Mucosa of stomach (tissue), 1 donor: ENCODE results near the gene CLIP4.
"Not testable (repeated sequence)": the region's sequence is repeated elsewhere in the genome, so short reads cannot be mapped to it uniquely, and the experiment has no call there.

Experiments used
- H3K27me3 ChIP-seq: one replicate; pipeline ENCODE4 v1.7.0; 2013; ENCODE audit warnings: mild to moderate bottlenecking, low read length; ENCODE audit not compliant: control insufficient read depth, insufficient read depth
- H3K36me3 ChIP-seq: one replicate; pipeline ENCODE4 v1.7.0; 2013; ENCODE audit warnings: low read length; ENCODE audit not compliant: control insufficient read depth, insufficient read depth
- H3K4me1 ChIP-seq: one replicate; pipeline ENCODE4 v1.7.0; 2013; ENCODE audit warnings: mild to moderate bottlenecking, low read length; ENCODE audit not compliant: control insufficient read depth, insufficient read depth
- H3K4me3 ChIP-seq: one replicate; pipeline ENCODE4 v1.7.0; 2013; ENCODE audit warnings: low read length
- H3K9ac ChIP-seq: one replicate; pipeline ENCODE4 v1.7.0; 2013; ENCODE audit warnings: mild to moderate bottlenecking, low read length, moderate library complexity
- H3K9me3 ChIP-seq: one replicate; pipeline ENCODE4 v1.7.0; 2013; ENCODE audit warnings: mild to moderate bottlenecking, low read length, moderate library complexity; ENCODE audit not compliant: control insufficient read depth
- donor health status: Pancreatic carcinoma.

Gene CLIP4

GRCh38 chr2:29107547-29107946 is 7.7 kb upstream of the CLIP4 start:
- H3K4me1 ChIP-seq, H3K9ac ChIP-seq, H3K9me3 ChIP-seq, H3K36me3 ChIP-seq, H3K4me3 ChIP-seq, H3K27me3 ChIP-seq: not testable (repeated sequence)

GRCh38 chr2:29108225-29108624 is 7.0 kb upstream of the CLIP4 start:
- Histone ChIP-seq H3K4me1 (no peaks in the 10 kb centered on the region), H3K4me3 (no peak overlapping the region), H3K27me3 (no peaks in the 10 kb centered on the region), H3K9ac (no peak overlapping the region), H3K36me3 (no peaks in the 10 kb centered on the region), H3K9me3 (no peaks in the 10 kb centered on the region)

DNA sequence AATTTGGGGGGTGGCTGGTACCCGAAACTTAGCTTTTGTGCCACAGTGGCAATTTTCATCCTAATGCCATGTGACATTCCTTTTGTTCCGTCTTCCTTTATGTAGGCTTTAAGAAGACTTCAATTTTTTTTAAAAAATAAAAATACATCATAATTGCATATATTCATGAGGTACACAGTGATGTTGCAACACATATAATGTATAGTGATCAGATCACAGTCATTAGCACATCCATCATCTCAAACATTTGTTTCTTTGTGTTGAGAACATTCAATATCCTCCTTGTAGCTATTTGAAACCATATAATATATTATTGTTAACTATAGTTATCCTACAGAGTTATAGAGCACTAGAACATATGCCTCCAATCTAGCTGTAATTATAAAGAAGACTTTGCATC is 6.0 kb upstream of the CLIP4 start:
- no peaks in the 10 kb centered on the region for H3K36me3 ChIP-seq
- H3K27me3 ChIP-seq = no peaks in the 10 kb centered on the region
- H3K9me3 ChIP-seq = no peaks in the 10 kb centered on the region
- H3K4me1 ChIP-seq = peaks cover 2% of the 10 kb centered on the region
- no peak overlapping the region for H3K9ac ChIP-seq
- no peak overlapping the region for H3K4me3 ChIP-seq

DNA sequence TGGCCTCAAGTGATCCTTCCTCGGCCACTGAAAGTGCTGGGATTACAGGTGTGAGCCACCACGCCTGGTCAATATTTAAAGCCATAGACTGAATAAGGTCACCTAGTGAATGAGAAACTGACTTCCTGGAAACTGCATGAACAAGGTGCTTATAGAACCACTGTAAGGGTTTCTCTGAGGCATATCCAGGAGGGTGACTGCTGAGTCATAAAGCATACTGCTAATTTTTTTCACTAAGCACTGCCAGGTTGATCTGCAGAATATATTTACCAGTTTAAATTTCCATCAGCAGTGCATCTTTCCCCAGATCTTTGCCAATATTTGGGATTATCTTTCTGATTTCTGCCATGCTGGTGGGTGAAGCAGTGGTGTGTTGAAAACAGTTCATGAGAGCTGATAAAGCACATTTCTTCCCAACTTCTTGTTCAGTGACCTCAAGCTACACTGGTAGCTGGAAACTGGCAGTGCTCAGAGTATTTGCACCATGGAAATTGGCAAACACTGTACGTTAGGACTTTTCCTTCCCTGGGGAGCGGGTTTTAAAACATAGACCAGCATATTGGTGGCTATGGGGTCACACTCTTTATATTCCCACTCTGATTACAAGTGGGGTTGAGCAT is 4.2 kb upstream of the CLIP4 start:
- Histone ChIP-seq H3K4me1 (peaks cover 11% of the 10 kb centered on the region), H3K9me3 (no peaks in the 10 kb centered on the region), H3K36me3 (no peaks in the 10 kb centered on the region), H3K9ac (no peak overlapping the region), H3K27me3 (no peaks in the 10 kb centered on the region), H3K4me3 (no peak overlapping the region)

DNA sequence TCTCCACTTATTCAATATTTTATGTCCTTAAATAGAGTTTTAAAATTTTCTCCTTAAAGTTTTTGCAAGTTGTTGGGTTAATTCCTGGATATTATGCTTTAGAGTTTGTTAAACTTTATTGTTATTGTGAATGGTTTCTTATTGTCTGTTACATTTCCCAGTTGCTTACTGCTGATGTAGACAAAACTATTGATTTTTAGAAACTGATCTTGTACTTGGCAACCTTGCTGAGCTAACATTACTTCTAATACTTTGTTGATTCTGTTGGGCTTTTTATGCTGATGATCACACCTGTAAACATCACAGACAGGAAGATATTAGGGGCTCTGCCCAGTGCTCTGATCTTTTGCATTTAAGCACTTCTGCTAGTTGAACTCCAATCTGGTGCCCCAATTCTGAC is 2.8 kb upstream of the CLIP4 start:
- Histone ChIP-seq H3K4me1 (peaks cover 14% of the 10 kb centered on the region), H3K9me3 (no peaks in the 10 kb centered on the region), H3K4me3 (no peak overlapping the region), H3K9ac (no peak overlapping the region), H3K27me3 (no peaks in the 10 kb centered on the region), H3K36me3 (no peaks in the 10 kb centered on the region)

GRCh38 chr2:29113027-29113686 is 2.1 kb upstream of the CLIP4 start:
- no peak overlapping the region for H3K4me3 ChIP-seq
- no peak overlapping the region for H3K9ac ChIP-seq
- peaks cover 21% of the 10 kb centered on the region for H3K4me1 ChIP-seq
- H3K27me3 ChIP-seq = no peaks in the 10 kb centered on the region
- H3K9me3 ChIP-seq = no peaks in the 10 kb centered on the region
- H3K36me3 ChIP-seq = no peaks in the 10 kb centered on the region

DNA sequence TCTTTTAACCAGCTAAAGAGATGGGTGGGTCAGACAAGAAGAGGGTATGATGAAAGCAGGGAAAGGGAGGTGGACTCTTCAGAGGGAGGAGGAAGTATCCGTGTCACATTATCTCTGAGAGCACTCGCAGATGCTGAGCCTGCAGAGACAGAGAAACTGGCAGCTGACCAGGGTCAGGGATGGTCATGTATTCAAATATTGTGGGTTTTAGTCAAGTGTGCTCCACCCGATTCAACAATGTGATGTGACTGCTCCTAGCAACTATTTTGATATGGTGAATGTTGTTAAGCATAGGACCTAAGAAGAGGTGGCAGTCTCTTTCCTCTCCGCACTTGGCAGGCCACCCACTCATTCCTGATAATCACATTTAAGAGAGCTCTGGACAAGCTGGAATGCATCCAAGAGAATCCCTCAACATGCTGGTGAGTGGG is 1.3 kb upstream of the CLIP4 start:
- H3K4me1 ChIP-seq = peaks cover 23% of the 10 kb centered on the region
- no peaks in the 10 kb centered on the region for H3K36me3 ChIP-seq
- no peak overlapping the region for H3K4me3 ChIP-seq
- H3K9me3 ChIP-seq = no peaks in the 10 kb centered on the region
- no peak overlapping the region for H3K9ac ChIP-seq
- H3K27me3 ChIP-seq = no peaks in the 10 kb centered on the region

DNA sequence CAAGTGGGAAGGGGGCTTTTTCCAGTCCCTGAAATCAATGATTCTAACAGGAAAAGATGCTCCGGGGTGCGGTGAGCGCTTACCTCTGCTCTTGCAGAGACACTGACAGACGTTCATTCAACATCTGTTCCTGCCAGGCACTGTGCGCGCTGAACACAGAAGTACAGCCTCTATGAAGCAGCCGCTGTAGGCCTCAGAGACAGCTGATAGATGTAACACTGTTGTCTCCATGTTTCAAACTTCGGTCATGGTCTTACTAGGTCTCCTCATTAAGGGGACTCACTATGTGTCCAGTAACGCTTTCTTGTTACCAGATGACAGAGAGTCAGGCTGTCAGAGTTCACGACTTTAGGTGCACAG is 649 bp upstream of the CLIP4 start:
- no peak overlapping the region for H3K4me3 ChIP-seq
- H3K4me1 ChIP-seq = peaks cover 23% of the 10 kb centered on the region
- H3K27me3 ChIP-seq = no peaks in the 10 kb centered on the region
- H3K36me3 ChIP-seq = no peaks in the 10 kb centered on the region
- peak overlapping the region; percentile 58 for H3K9ac ChIP-seq
- H3K9me3 ChIP-seq = no peaks in the 10 kb centered on the region

DNA sequence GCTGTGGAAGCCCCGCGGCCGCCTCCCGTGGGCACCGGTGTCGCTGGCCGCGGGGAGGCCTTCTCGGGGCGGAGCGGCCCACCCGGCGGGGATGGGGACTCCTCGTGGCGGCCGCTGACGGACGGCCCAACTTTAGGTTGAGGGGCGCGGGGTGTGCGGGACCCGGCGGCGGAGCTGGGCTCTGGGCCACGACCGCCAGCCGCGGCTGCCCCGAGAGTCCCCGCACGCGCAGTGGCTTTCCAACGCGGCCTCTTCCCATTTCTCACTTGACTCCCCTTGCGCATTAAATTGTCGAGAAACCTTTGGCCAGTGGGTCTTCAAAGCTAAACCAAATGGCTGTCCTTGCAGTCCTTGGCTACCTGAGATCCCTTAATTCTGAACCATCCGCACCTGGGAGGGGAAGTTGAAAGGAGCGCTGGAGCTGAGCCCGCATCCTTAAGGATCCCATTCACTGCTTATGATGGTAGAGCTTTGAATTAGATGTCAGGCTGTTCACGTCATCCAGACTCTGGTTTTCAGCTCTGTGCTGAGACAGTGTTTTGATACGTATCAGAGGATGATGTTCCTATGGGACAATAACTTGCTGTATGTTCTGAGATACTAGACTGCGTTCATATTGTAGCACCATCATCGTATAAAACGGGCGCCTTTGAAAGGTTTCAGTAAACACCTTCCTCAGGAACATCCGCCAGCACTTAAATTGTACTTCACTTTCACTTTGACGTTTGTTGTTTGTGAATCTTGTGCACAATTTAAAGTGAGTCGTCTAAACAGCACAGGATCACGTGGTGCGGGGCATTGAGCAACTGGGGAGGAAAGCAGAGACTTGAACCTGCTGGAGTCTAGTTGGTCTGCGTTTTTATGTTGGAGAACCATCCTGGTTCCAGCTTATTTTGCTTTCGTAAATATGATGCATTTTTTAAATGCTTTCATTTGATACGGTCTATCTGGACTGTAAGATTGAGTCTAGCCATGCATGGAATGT is 874 bp downstream of the CLIP4 start:
- Histone ChIP-seq H3K4me1 (peaks cover 23% of the 10 kb centered on the region), H3K4me3 (peak overlapping the region; percentile 38)

DNA sequence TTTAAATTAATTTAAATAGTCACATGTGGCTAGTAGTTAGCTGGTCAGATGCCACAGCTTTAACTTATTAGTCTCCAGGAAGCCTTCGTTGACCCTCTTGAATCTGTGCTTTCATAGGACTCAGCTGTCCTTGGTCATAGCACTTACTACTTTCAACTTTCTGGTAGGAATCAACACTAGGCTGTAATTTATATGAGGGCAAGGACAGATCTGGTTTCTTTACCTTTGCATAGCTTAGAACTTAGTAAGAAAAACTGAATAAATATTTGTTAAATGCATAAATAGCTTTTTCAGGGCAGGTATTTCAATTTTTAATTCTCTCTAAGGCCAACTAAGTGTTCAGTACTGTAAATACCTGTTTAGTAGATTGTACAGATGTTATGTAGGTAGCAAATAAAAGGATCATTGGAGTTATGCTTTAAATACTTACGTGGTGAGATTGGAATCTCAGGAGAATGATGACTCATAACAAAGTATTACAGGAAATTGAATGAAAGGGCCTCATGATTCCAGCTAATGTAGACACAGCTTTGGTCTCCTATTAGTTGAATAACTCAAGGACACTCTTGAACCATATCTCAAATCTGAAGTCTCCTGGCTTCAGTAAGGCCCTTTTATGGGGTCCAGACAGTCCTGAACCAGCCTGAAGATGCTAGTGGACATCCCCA is 2.6 kb downstream of the CLIP4 start:
- H3K9me3 ChIP-seq = no peaks in the 10 kb centered on the region
- H3K4me1 ChIP-seq = peaks cover 23% of the 10 kb centered on the region
- no peaks in the 10 kb centered on the region for H3K36me3 ChIP-seq
- H3K27me3 ChIP-seq = no peaks in the 10 kb centered on the region
- no peak overlapping the region for H3K4me3 ChIP-seq
- H3K9ac ChIP-seq = no peak overlapping the region

More for the DNA sequence above, 874 bp downstream of the CLIP4 start:
- H3K9me3 ChIP-seq = no peaks in the 10 kb centered on the region
- H3K36me3 ChIP-seq = no peaks in the 10 kb centered on the region
- peak overlapping the region; percentile 74 for H3K9ac ChIP-seq
- H3K27me3 ChIP-seq = no peaks in the 10 kb centered on the region

GRCh38 chr2:29119211-29119610 is 4.0 kb downstream of the CLIP4 start:
- Histone ChIP-seq H3K36me3 (no peaks in the 10 kb centered on the region), H3K4me3 (no peak overlapping the region), H3K9ac (no peak overlapping the region), H3K9me3 (no peaks in the 10 kb centered on the region), H3K4me1 (peaks cover 21% of the 10 kb centered on the region), H3K27me3 (no peaks in the 10 kb centered on the region)
